Activated B cell treated with CpG ODN at 0.5 μM for 24 hours (primary cell): ENCODE measurements around the gene TCEA2. TPM values are rescaled to one million over a fixed set of nuclear protein-coding genes. Genes with fewer than 3 reads are reported as not detected.

Experiments
- total RNA-seq: library from RNA; stranded (reverse); gene quantifications from 2 replicates; pipeline ENCODE4 v1.2.3, GENCODE V29; 2022

TCEA2 gene
- total RNA-seq, 1 donor from 2014 or later = 20.3 TPM

Other genes with a start within 250 kb of the TCEA2 start
- 0.46 and 0.49 TPM in 2 replicates for gene ZBTB46, start 231.9 kb upstream of the TCEA2 start, total RNA-seq
- gene ABHD16B, start 201.7 kb upstream of the TCEA2 start, total RNA-seq = not detected in 2 replicates
- gene TPD52L2, start 197.9 kb upstream of the TCEA2 start, total RNA-seq = 36.7 and 38.8 TPM in 2 replicates
- 27.5 and 28.6 TPM in 2 replicates for gene DNAJC5, start 168.1 kb upstream of the TCEA2 start, total RNA-seq
- 43.6 and 49.7 TPM in 2 replicates for gene UCKL1, start 106.8 kb upstream of the TCEA2 start, total RNA-seq
- gene ZNF512B, start 93.3 kb upstream of the TCEA2 start, total RNA-seq = 10.2 and 12.0 TPM in 2 replicates
- 6.8 and 9.0 TPM in 2 replicates for gene SAMD10, start 83.6 kb upstream of the TCEA2 start, total RNA-seq
- 75.7 and 75.8 TPM in 2 replicates for gene PRPF6, start 82.1 kb upstream of the TCEA2 start, total RNA-seq
- gene C20orf204, start 27.0 kb upstream of the TCEA2 start, total RNA-seq = 1.6 and 2.2 TPM in 2 replicates
- not detected in 2 replicates for gene SOX18, start 13.6 kb upstream of the TCEA2 start, total RNA-seq
- gene RGS19, start 16.3 kb downstream of the TCEA2 start, total RNA-seq = 45.0 and 53.4 TPM in 2 replicates
- gene OPRL1, start 16.9 kb downstream of the TCEA2 start, total RNA-seq = 1.3 and 1.4 TPM in 2 replicates
- gene LKAAEAR1, start 21.2 kb downstream of the TCEA2 start, total RNA-seq = 0.31 TPM in 1 of 2 replicates, not detected in the other
- not detected in 2 replicates for gene NPBWR2, start 44.4 kb downstream of the TCEA2 start, total RNA-seq
- 1.2 and 3.3 TPM in 2 replicates for gene MYT1, start 101.3 kb downstream of the TCEA2 start, total RNA-seq
- gene PCMTD2, start 192.6 kb downstream of the TCEA2 start, total RNA-seq = 46.7 and 53.4 TPM in 2 replicates